K562 (cell line): ENCODE measurements around the gene LPIN3. TPM values are rescaled to one million over a fixed set of nuclear protein-coding genes. Genes with fewer than 3 reads are reported as not detected.

Source experiments
- ATAC-seq: fragments of 200-7000 bp; cut with Tn5 transposase; 3 replicates; pipeline ENCODE4 v1.9.1; 2020; ENCODE audit warnings: moderate library complexity
- BruUV-seq: library from RNA; stranded (reverse); fragments of 400-500 nt; replicated peaks from 2 replicates; lab custom pipeline; 2021; lab: Mats Ljungman, UMichigan
- CTCF ChIA-PET: fragments of 300-600 bp; formaldehyde crosslinking; extraction: SDS; loops from one replicate; lab custom pipeline; 2021; ENCODE audit warnings: low intra/inter-chr PET ratio; lab: Yijun Ruan, JAX
- POLR2A ChIA-PET: fragments of 300-600, 350-650 bp; sonication (Branson Sonifier 250); formaldehyde crosslinking; extraction: SDS; loops from one replicate; lab custom pipeline; 2021; ENCODE audit warnings: antibody characterized with exemption, inconsistent platforms; lab: Yijun Ruan, JAX
- DNase-seq, 4 experiments: peaks; one replicate each; pipeline versions ENCODE4 v3.0.0 to v3.0.0-alpha.2; 2011 to 2018; ENCODE audit warnings: low spot score in 3 of 4, mixed read lengths in 3 of 4; ENCODE audit errors: extremely low read depth in 1 of 4
- FAIRE-seq: peaks from 2 replicates; lab custom pipeline; 2011; peaks lifted over from hg19 to GRCh38; lab: Jason Lieb, UNC
- H2AFZ ChIP-seq: 2 replicates; pipeline ENCODE4 v1.6.0; 2011; ENCODE audit warnings: low read depth, low read length, control low read depth, inconsistent platforms
- H3K27ac ChIP-seq: fragments of 200-600 bp; 3 replicates; pipeline ENCODE4 v1.8.0; 2011; ENCODE audit warnings: low read depth, mild to moderate bottlenecking, control low read depth, inconsistent platforms, low read length, moderate library complexity, mixed read lengths; ENCODE audit errors: extremely low read depth
- H3K27me3 ChIP-seq, 2 experiments: fragments of 300-600 bp in 1 of 2; 2 replicates in 1 of 2; 3 replicates in 1 of 2; pipeline versions ENCODE4 v1.6.0 to v1.8.0; 2011; ENCODE audit warnings: inconsistent platforms in 2 of 2, low read length in 2 of 2, mild to moderate bottlenecking in 1 of 2, mixed read lengths in 1 of 2, moderate library complexity in 1 of 2; ENCODE audit not compliant: control insufficient read depth in 2 of 2, insufficient read depth in 2 of 2
- H3K36me3 ChIP-seq: fragments of 300-600 bp; 3 replicates; pipeline ENCODE4 v1.8.0; 2011; ENCODE audit warnings: mild to moderate bottlenecking, low read length, inconsistent platforms; ENCODE audit not compliant: control insufficient read depth, insufficient read depth
- H3K4me1 ChIP-seq, 2 experiments: fragments of 200-600 bp in 1 of 2; replicated peaks in 1 of 2; 2 replicates in 1 of 2; 3 replicates in 1 of 2; pipeline versions ENCODE4 v1.5.1 to v1.8.0; 2011; ENCODE audit warnings: inconsistent platforms in 2 of 2, low read length in 2 of 2, mild to moderate bottlenecking in 1 of 2, mixed read lengths in 1 of 2, moderate library complexity in 1 of 2; ENCODE audit not compliant: control insufficient read depth in 2 of 2, insufficient read depth in 2 of 2
- H3K4me2 ChIP-seq: 2 replicates; pipeline ENCODE4 v1.6.1; 2011; ENCODE audit warnings: low read length, control low read depth, inconsistent platforms, mixed read lengths; ENCODE audit not compliant: insufficient read depth
- H3K4me3 ChIP-seq: fragments of 200-600 bp; sonication (generic), shearing (Covaris generic); 2 replicates; pipeline ENCODE4 v1.5.1; 2016; ENCODE audit warnings: control low read depth, inconsistent platforms
- H3K79me2 ChIP-seq: fragments of 200-600 bp; 3 replicates; pipeline ENCODE4 v1.8.0; 2011; ENCODE audit warnings: low read length, inconsistent platforms; ENCODE audit not compliant: control insufficient read depth, insufficient read depth
- H3K9ac ChIP-seq, 2 experiments: 2 replicates each; pipeline versions ENCODE4 v1.6.0 to v1.6.1; 2011; ENCODE audit warnings: low read depth in 2 of 2, low read length in 2 of 2, control low read depth in 1 of 2, inconsistent platforms in 1 of 2, mild to moderate bottlenecking in 1 of 2, mixed read lengths in 1 of 2; ENCODE audit not compliant: insufficient read depth in 1 of 2
- H3K9me1 ChIP-seq: one replicate; pipeline ENCODE4 v1.6.0; 2011; ENCODE audit warnings: inconsistent platforms, mild to moderate bottlenecking, low read length, moderate library complexity; ENCODE audit not compliant: control insufficient read depth, insufficient read depth
- H3K9me3 ChIP-seq: replicated peaks from 2 replicates; pipeline ENCODE4 v1.5.1; 2011; ENCODE audit warnings: low read depth, low read length, inconsistent platforms; ENCODE audit not compliant: control insufficient read depth, insufficient read depth
- H4K20me1 ChIP-seq: replicated peaks from 2 replicates; pipeline ENCODE4 v1.6.1; 2011; ENCODE audit warnings: low read length, inconsistent platforms, mixed read lengths; ENCODE audit not compliant: control insufficient read depth, insufficient read depth
- ARID4B ChIP-seq: sonication (generic); formaldehyde crosslinking; IDR thresholded peaks from 2 replicates; pipeline ENCODE4 v1.8.0; 2022; ENCODE audit warnings: mild to moderate bottlenecking, missing genetic modification reagents
- BRF1 ChIP-seq: IDR thresholded peaks from 3 replicates; pipeline ENCODE4 v1.6.1; 2011; ENCODE audit warnings: borderline replicate concordance, mild to moderate bottlenecking; ENCODE audit not compliant: insufficient read length; ENCODE audit errors: extremely low read depth
- CTBP1 ChIP-seq: fragments of 450-650 bp; IDR thresholded peaks from 2 replicates; pipeline ENCODE4 v1.6.1; 2016; ENCODE audit warnings: borderline replicate concordance
- FOS ChIP-seq: IDR thresholded peaks from 3 replicates; pipeline ENCODE4 v1.6.1; 2011; ENCODE audit not compliant: insufficient read length; ENCODE audit errors: extremely low read depth
- POLR2G ChIP-seq: fragments of 200-400 bp; formaldehyde crosslinking; IDR thresholded peaks from 2 replicates; pipeline ENCODE4 v1.6.1; 2017; ENCODE audit warnings: low read depth, mild to moderate bottlenecking, antibody characterized with exemption, low read length, moderate library complexity
- ZNF124 ChIP-seq: sonication (generic); formaldehyde crosslinking; IDR thresholded peaks from 2 replicates; pipeline ENCODE4 v1.8.1; 2022; ENCODE audit warnings: missing genetic modification reagents
- WGBS: fragments of 100-300 bp; shearing (Covaris generic); methylation state at CpG from one replicate; pipeline ENCODE4 v1.1.6; 2016; ENCODE audit warnings: low coverage, mixed read lengths; ENCODE audit not compliant: insufficient coverage; ENCODE audit errors: missing lambda C conversion rate; 5-methylcytosine and 5-hydroxymethylcytosine counted together
- in situ Hi-C: fragments of 300-500 bp; cut with MboI; formaldehyde crosslinking; loops from 4 replicates; pipeline ENCODE4 v1.15.0; 2018; ENCODE audit warnings: inconsistent platforms, mixed read lengths
- intact Hi-C: fragments of 100-400 bp; cut with micrococcal nuclease; formaldehyde crosslinking; loops from 2 replicates; pipeline ENCODE4 v1.14.2; 2022
- polyA plus RNA-seq, 8 experiments: library from polyadenylated mRNA; depleted of rRNA in 4 of 8; stranded (reverse) in 5 of 8; unstranded in 3 of 8; fragments of >200 nt; fragmentation: Nextera tagmentation in 2 of 8; fragmentation: Illumina TruSeq in 1 of 8; extraction: Ambion mirVana in 2 of 8; extraction: Trizol in 1 of 8; gene quantifications; 2 replicates each; pipeline versions ENCODE4 v1.2.1 to v1.2.3, GENCODE V29; 2011 to 2014; ENCODE audit warnings: inconsistent platforms in 1 of 8, missing spikeins in 1 of 8
- total RNA-seq, 7 experiments: library from RNA; depleted of rRNA in 6 of 7; stranded (reverse); fragments of >200 nt in 6 of 7; fragmentation: Illumina TruSeq in 2 of 7; extraction: Trizol in 2 of 7; gene quantifications; 2 replicates each; pipeline versions ENCODE4 v1.2.1 to v1.2.3, GENCODE V29; 2011 to 2021; ENCODE audit warnings: low replicate concordance in 1 of 7

LPIN3 gene
- total and polyA plus RNA-seq, 9 of the 15 experiments (the other 6 are each of a cell fraction or from before 2014, with no cell fraction given) = 2.2 to 10.4 (median 5.9) TPM

- H3K79me2 ChIP-seq = no peaks in the 10 kb centered on the region
- no peak for FAIRE-seq
- no peak overlapping the region for H3K27ac ChIP-seq
- H3K4me3 ChIP-seq = no peak overlapping the region
- TF ChIP-seq POLR2G (0 out of 2 replicates have a peak, but pooled peaks have one; percentile 29), ARID4B (CRISPR knock-in tag) (no peak), ZNF124 (CRISPR knock-in tag) (no peak), CTBP1 (no peak), FOS (no peak), BRF1 (no peak)
- TF ChIP-seq, all 486 proteins: peak for 1
- H4K20me1 ChIP-seq = peaks cover 26% of the 10 kb centered on the region
- H2AFZ ChIP-seq = no peak overlapping the region
- ChIA-PET CTCF (no interaction called here), POLR2A (no interaction called here)
- no peaks in the 10 kb centered on the region for H3K9me1 ChIP-seq
- DNase-seq = no peak
- 10% methylated on average over 7 of the region's 7 CpGs for WGBS
- no peaks in the 10 kb centered on the region for H3K9me3 ChIP-seq
- no TSS peak for BruUV-seq
- in situ Hi-C loops = no loop called here
- H3K27me3 ChIP-seq = peaks cover 30 to 64% of the 10 kb centered on the region in 2 experiments; a peak in 4 of 5 replicates
- intact Hi-C loops = no loop called here
- H3K9ac ChIP-seq = no peak overlapping the region
- peaks cover 0 to 38% of the 10 kb centered on the region in 2 experiments; a peak in 2 of 5 replicates for H3K4me1 ChIP-seq
- ATAC-seq = no peak
- H3K36me3 ChIP-seq = no peaks in the 10 kb centered on the region
- H3K4me2 ChIP-seq = no peak overlapping the region
Observed at GRCh38 chr20:41363601-41364000, 23.0 kb downstream of the LPIN3 start.
